Measurements from ENCODE around the gene FBXO31.

Gene FBXO31

GRCh38 chr16:87358696-87359095 is 24.9 kb downstream of the FBXO31 start:
- Histone ChIP-seq H3K4me1 (ENCODE audit: insufficient read depth, low read length) (peaks cover 4% of the 10 kb centered on the region), H3K9me3 (ENCODE audit: low read length) (no peaks in the 10 kb centered on the region), H3K4me3 (ENCODE audit: low read depth in 1 of 2, low read length in 2 of 2) (no peak overlapping the region), H3K36me3 (ENCODE audit: insufficient read depth, low read length) (peaks cover 55% of the 10 kb centered on the region), H3K9ac (ENCODE audit: low read length) (no peak overlapping the region), H3K27me3 (ENCODE audit: control insufficient read depth in 1 of 2, insufficient read depth in 2 of 2, low read length in 2 of 2) (no peaks in the 10 kb centered on the region), H3K27ac (ENCODE audit: low read depth, low read length) (no peak overlapping the region)

GRCh38 chr16:87358250-87358649 is 25.3 kb downstream of the FBXO31 start:
- H3K4me1 ChIP-seq (ENCODE audit: insufficient read depth, low read length), result no peaks in the 10 kb centered on the region
- no peaks in the 10 kb centered on the region for H3K27me3 ChIP-seq (ENCODE audit: control insufficient read depth in 1 of 2, insufficient read depth in 2 of 2, low read length in 2 of 2)
- no peak overlapping the region for H3K27ac ChIP-seq (ENCODE audit: low read depth, low read length)
- H3K4me3 ChIP-seq (ENCODE audit: low read depth in 1 of 2, low read length in 2 of 2), result no peak overlapping the region
- H3K36me3 ChIP-seq (ENCODE audit: insufficient read depth, low read length), result peaks cover 55% of the 10 kb centered on the region
- no peaks in the 10 kb centered on the region for H3K9me3 ChIP-seq (ENCODE audit: low read length)
- H3K9ac ChIP-seq (ENCODE audit: low read length), result no peak overlapping the region

GRCh38 chr16:87356491-87356853 is 27.1 kb downstream of the FBXO31 start:
- H3K4me1 ChIP-seq (ENCODE audit: insufficient read depth, low read length), result no peaks in the 10 kb centered on the region
- H3K27me3 ChIP-seq (ENCODE audit: control insufficient read depth in 1 of 2, insufficient read depth in 2 of 2, low read length in 2 of 2), result no peaks in the 10 kb centered on the region
- H3K27ac ChIP-seq (ENCODE audit: low read depth, low read length), result no peak overlapping the region
- no peak overlapping the region for H3K9ac ChIP-seq (ENCODE audit: low read length)
- H3K36me3 ChIP-seq (ENCODE audit: insufficient read depth, low read length), result peaks cover 54% of the 10 kb centered on the region
- H3K9me3 ChIP-seq (ENCODE audit: low read length), result no peaks in the 10 kb centered on the region
- H3K4me3 ChIP-seq (ENCODE audit: low read depth in 1 of 2, low read length in 2 of 2), result no peak overlapping the region

- Histone ChIP-seq H3K9me3 (ENCODE audit: low read length) (no peaks in the 10 kb centered on the region), H3K27ac (ENCODE audit: low read depth, low read length) (no peak overlapping the region), H3K36me3 (ENCODE audit: insufficient read depth, low read length) (peaks cover 33% of the 10 kb centered on the region), H3K4me3 (ENCODE audit: low read depth in 1 of 2, low read length in 2 of 2) (no peak overlapping the region), H3K27me3 (ENCODE audit: control insufficient read depth in 1 of 2, insufficient read depth in 2 of 2, low read length in 2 of 2) (no peaks in the 10 kb centered on the region), H3K4me1 (ENCODE audit: insufficient read depth, low read length) (no peaks in the 10 kb centered on the region), H3K9ac (ENCODE audit: low read length) (no peak overlapping the region)
Observed at GRCh38 chr16:87353613-87354012, 30.0 kb downstream of the FBXO31 start.

- H3K9me3 ChIP-seq (ENCODE audit: low read length), result no peaks in the 10 kb centered on the region
- H3K4me3 ChIP-seq (ENCODE audit: low read depth in 1 of 2, low read length in 2 of 2), result no peak overlapping the region
- H3K27me3 ChIP-seq (ENCODE audit: control insufficient read depth in 1 of 2, insufficient read depth in 2 of 2, low read length in 2 of 2), result no peaks in the 10 kb centered on the region
- no peak overlapping the region for H3K9ac ChIP-seq (ENCODE audit: low read length)
- no peak overlapping the region for H3K27ac ChIP-seq (ENCODE audit: low read depth, low read length)
- no peaks in the 10 kb centered on the region for H3K4me1 ChIP-seq (ENCODE audit: insufficient read depth, low read length)
- H3K36me3 ChIP-seq (ENCODE audit: insufficient read depth, low read length), result peaks cover 27% of the 10 kb centered on the region
Observed at GRCh38 chr16:87352818-87353217, 30.8 kb downstream of the FBXO31 start.

- peaks cover 18% of the 10 kb centered on the region for H3K36me3 ChIP-seq (ENCODE audit: insufficient read depth, low read length)
- no peaks in the 10 kb centered on the region for H3K27me3 ChIP-seq (ENCODE audit: control insufficient read depth in 1 of 2, insufficient read depth in 2 of 2, low read length in 2 of 2)
- H3K9ac ChIP-seq (ENCODE audit: low read length), result no peak overlapping the region
- no peaks in the 10 kb centered on the region for H3K4me1 ChIP-seq (ENCODE audit: insufficient read depth, low read length)
- no peak overlapping the region for H3K4me3 ChIP-seq (ENCODE audit: low read depth in 1 of 2, low read length in 2 of 2)
- no peaks in the 10 kb centered on the region for H3K9me3 ChIP-seq (ENCODE audit: low read length)
- H3K27ac ChIP-seq (ENCODE audit: low read depth, low read length), result no peak overlapping the region
Observed at GRCh38 chr16:87351320-87351698, 32.3 kb downstream of the FBXO31 start.

- no peaks in the 10 kb centered on the region for H3K4me1 ChIP-seq (ENCODE audit: insufficient read depth, low read length)
- H3K4me3 ChIP-seq (ENCODE audit: low read depth in 1 of 2, low read length in 2 of 2), result no peak overlapping the region
- H3K9me3 ChIP-seq (ENCODE audit: low read length), result no peaks in the 10 kb centered on the region
- H3K36me3 ChIP-seq (ENCODE audit: insufficient read depth, low read length), result peaks cover 17% of the 10 kb centered on the region
- no peaks in the 10 kb centered on the region for H3K27me3 ChIP-seq (ENCODE audit: control insufficient read depth in 1 of 2, insufficient read depth in 2 of 2, low read length in 2 of 2)
- no peak overlapping the region for H3K27ac ChIP-seq (ENCODE audit: low read depth, low read length)
- H3K9ac ChIP-seq (ENCODE audit: low read length), result no peak overlapping the region
Observed at GRCh38 chr16:87350681-87351319, 32.8 kb downstream of the FBXO31 start.

GRCh38 chr16:87350031-87350430 is 33.5 kb downstream of the FBXO31 start:
- Histone ChIP-seq H3K36me3 (ENCODE audit: insufficient read depth, low read length) (peaks cover 17% of the 10 kb centered on the region), H3K4me3 (ENCODE audit: low read depth in 1 of 2, low read length in 2 of 2) (no peak overlapping the region), H3K9me3 (ENCODE audit: low read length) (no peaks in the 10 kb centered on the region), H3K27me3 (ENCODE audit: control insufficient read depth in 1 of 2, insufficient read depth in 2 of 2, low read length in 2 of 2) (no peaks in the 10 kb centered on the region), H3K4me1 (ENCODE audit: insufficient read depth, low read length) (no peaks in the 10 kb centered on the region), H3K27ac (ENCODE audit: low read depth, low read length) (no peak overlapping the region), H3K9ac (ENCODE audit: low read length) (no peak overlapping the region)

- H3K9ac ChIP-seq (ENCODE audit: low read length), result no peak overlapping the region
- H3K9me3 ChIP-seq (ENCODE audit: low read length), result no peaks in the 10 kb centered on the region
- no peaks in the 10 kb centered on the region for H3K27me3 ChIP-seq (ENCODE audit: control insufficient read depth in 1 of 2, insufficient read depth in 2 of 2, low read length in 2 of 2)
- H3K36me3 ChIP-seq (ENCODE audit: insufficient read depth, low read length), result peaks cover 17% of the 10 kb centered on the region
- no peaks in the 10 kb centered on the region for H3K4me1 ChIP-seq (ENCODE audit: insufficient read depth, low read length)
- H3K27ac ChIP-seq (ENCODE audit: low read depth, low read length), result no peak overlapping the region
- no peak overlapping the region for H3K4me3 ChIP-seq (ENCODE audit: low read depth in 1 of 2, low read length in 2 of 2)
Observed at GRCh38 chr16:87348616-87349157, 34.9 kb downstream of the FBXO31 start.

- H3K36me3 ChIP-seq (ENCODE audit: insufficient read depth, low read length), result peaks cover 23% of the 10 kb centered on the region
- H3K4me1 ChIP-seq (ENCODE audit: insufficient read depth, low read length), result no peaks in the 10 kb centered on the region
- H3K9ac ChIP-seq (ENCODE audit: low read length), result no peak overlapping the region
- no peaks in the 10 kb centered on the region for H3K9me3 ChIP-seq (ENCODE audit: low read length)
- H3K27ac ChIP-seq (ENCODE audit: low read depth, low read length), result no peak overlapping the region
- H3K27me3 ChIP-seq (ENCODE audit: control insufficient read depth in 1 of 2, insufficient read depth in 2 of 2, low read length in 2 of 2), result no peaks in the 10 kb centered on the region
- no peak overlapping the region for H3K4me3 ChIP-seq (ENCODE audit: low read depth in 1 of 2, low read length in 2 of 2)
Observed at GRCh38 chr16:87347932-87348615, 35.5 kb downstream of the FBXO31 start.

GRCh38 chr16:87346517-87347060 is 37.0 kb downstream of the FBXO31 start:
- no peak overlapping the region for H3K4me3 ChIP-seq (ENCODE audit: low read depth in 1 of 2, low read length in 2 of 2)
- no peaks in the 10 kb centered on the region for H3K9me3 ChIP-seq (ENCODE audit: low read length)
- no peak overlapping the region for H3K9ac ChIP-seq (ENCODE audit: low read length)
- H3K4me1 ChIP-seq (ENCODE audit: insufficient read depth, low read length), result no peaks in the 10 kb centered on the region
- no peak overlapping the region for H3K27ac ChIP-seq (ENCODE audit: low read depth, low read length)
- no peaks in the 10 kb centered on the region for H3K27me3 ChIP-seq (ENCODE audit: control insufficient read depth in 1 of 2, insufficient read depth in 2 of 2, low read length in 2 of 2)
- peaks cover 31% of the 10 kb centered on the region for H3K36me3 ChIP-seq (ENCODE audit: insufficient read depth, low read length)

All from muscle layer of colon (tissue), 2 donors.